Astrocyte of the hippocampus (primary cell): ENCODE data around the gene MRPL42.
A peak's percentile ranks its signal among the peaks of the same experiment; 100 is the strongest.
"Not testable (repeated sequence)": the region's sequence is repeated elsewhere in the genome, so short reads cannot be mapped to it uniquely, and the experiment has no call there.

Experiments
- DNase-seq: peaks from one replicate; pipeline ENCODE4 v3.0.0; 2011; ENCODE audit warnings: low read depth, low spot score

The MRPL42 gene

GRCh38 chr12:93547778-93548177 is 80.5 kb downstream of the MRPL42 start:
- DNase-seq = no peak

GRCh38 chr12:93549174-93549573 is 81.9 kb downstream of the MRPL42 start:
- no peak for DNase-seq

- DNase-seq = no peak
Observed at GRCh38 chr12:93550748-93551611, 83.7 kb downstream of the MRPL42 start.

- DNase-seq = no peak
Observed at GRCh38 chr12:93552427-93552826, 85.1 kb downstream of the MRPL42 start.

- DNase-seq = not testable (repeated sequence)
Observed at GRCh38 chr12:93557879-93558278, 90.6 kb downstream of the MRPL42 start.

- DNase-seq = not testable (repeated sequence)
Observed at GRCh38 chr12:93558685-93559084, 91.4 kb downstream of the MRPL42 start.

- peak; percentile 27 for DNase-seq
Observed at GRCh38 chr12:93563807-93564538, 96.7 kb downstream of the MRPL42 start.

- no peak for DNase-seq
Observed at GRCh38 chr12:93565760-93566159, 98.4 kb downstream of the MRPL42 start.
